GM18867 (cell line): ENCODE results near the gene HSPA5.
"Not testable (repeated sequence)": the region's sequence is repeated elsewhere in the genome, so short reads cannot be mapped to it uniquely, and the experiment has no call there.

Source experiments
- ATAC-seq: cut with Tn5 transposase; IDR thresholded peaks from one replicate; pipeline ENCODE4 v1.9.1; 2021; ENCODE audit warnings: mild to moderate bottlenecking, moderate library complexity; ENCODE audit not compliant: unreplicated experiment

HSPA5 gene

GRCh38 chr9:125243792-125244260 is 2.7 kb upstream of the HSPA5 start:
- no peak for ATAC-seq

GRCh38 chr9:125241863-125242739 is 958 bp upstream of the HSPA5 start:
- peak; percentile 17 for ATAC-seq

GRCh38 chr9:125240649-125240999 is 519 bp downstream of the HSPA5 start:
- peak; percentile 1 for ATAC-seq

GRCh38 chr9:125239631-125240597 is 1.2 kb downstream of the HSPA5 start:
- no peak for ATAC-seq

GRCh38 chr9:125238915-125239446 is 2.2 kb downstream of the HSPA5 start:
- no peak for ATAC-seq

- ATAC-seq: no peak
Measured at GRCh38 chr9:125238127-125238914, 2.8 kb downstream of the HSPA5 start.

GRCh38 chr9:125236520-125237159 is 4.5 kb downstream of the HSPA5 start:
- not testable (repeated sequence) for ATAC-seq

GRCh38 chr9:125235804-125236519 is 5.2 kb downstream of the HSPA5 start:
- ATAC-seq: no peak

- ATAC-seq: not testable (repeated sequence)
Measured at GRCh38 chr9:125234099-125234498, 7.0 kb downstream of the HSPA5 start.

- no peak for ATAC-seq
Measured at GRCh38 chr9:125233678-125234077, 7.5 kb downstream of the HSPA5 start.

GRCh38 chr9:125227761-125228160 is 13.4 kb downstream of the HSPA5 start:
- ATAC-seq: no peak

- ATAC-seq: not testable (repeated sequence)
Measured at GRCh38 chr9:125224858-125225257, 16.3 kb downstream of the HSPA5 start.

GRCh38 chr9:125218621-125219020 is 22.5 kb downstream of the HSPA5 start:
- ATAC-seq: no peak

GRCh38 chr9:125214186-125214585 is 27.0 kb downstream of the HSPA5 start:
- ATAC-seq: no peak

GRCh38 chr9:125204477-125204876 is 36.7 kb downstream of the HSPA5 start:
- ATAC-seq: no peak

- ATAC-seq: no peak
Measured at GRCh38 chr9:125202846-125203618, 38.1 kb downstream of the HSPA5 start.

- peak; percentile 98 for ATAC-seq
Measured at GRCh38 chr9:125200216-125201047, 40.7 kb downstream of the HSPA5 start, which contains the start of gene RABEPK. TSS of gene RABEPK (plus strand) at chr9:125200542. CDS start at chr9:125203014, 2,472 bp downstream.
